Stomach (tissue), 9 donors: ENCODE results near the gene CCHCR1. TPM values are rescaled to one million over a fixed set of nuclear protein-coding genes. Genes with fewer than 3 reads are reported as not detected.

Source experiments
- DNase-seq, 2 donors: peaks; one replicate each; pipeline versions ENCODE4 v3.0.0 to v3.0.0-alpha.2; 2013 to 2019
- H3K27ac ChIP-seq, 5 donors: fragments of 200-600 bp in 4 of 5; sonication (generic) in 4 of 5; one replicate each; pipeline ENCODE4 v1.5.1; 2013 to 2019; ENCODE audit warnings: mild to moderate bottlenecking in 1 of 5, moderate library complexity in 1 of 5
- H3K27me3 ChIP-seq, 3 donors: fragments of 200-600 bp; sonication (generic); one replicate each; pipeline ENCODE4 v1.5.1; 2017 to 2019; ENCODE audit warnings: mixed run types in 1 of 3
- H3K36me3 ChIP-seq, 4 donors: fragments of 200-600 bp; sonication (generic); 1 replicate in 3 of 4; 2 replicates in 1 of 4; pipeline ENCODE4 v1.5.1; 2016 to 2019
- H3K4me1 ChIP-seq, 4 donors: fragments of 200-600 bp; sonication (generic); one replicate each; pipeline ENCODE4 v1.5.1; 2016 to 2019
- H3K4me3 ChIP-seq, 4 donors: fragments of 200-600 bp; sonication (generic) in 3 of 4; one replicate each; pipeline ENCODE4 v1.5.1; 2016 to 2019; ENCODE audit warnings: mild to moderate bottlenecking in 1 of 4
- H3K9me3 ChIP-seq, 4 donors: fragments of 200-600 bp; sonication (generic); one replicate each; pipeline ENCODE4 v1.5.1; 2016 to 2019
- EP300 ChIP-seq: sonication (generic); formaldehyde crosslinking; IDR thresholded peaks from one replicate; pipeline ENCODE4 v1.6.1; 2017; ENCODE audit warnings: antibody characterized with exemption
- POLR2A ChIP-seq, 4 donors: fragments of 450-650 bp; IDR thresholded peaks; one replicate each; pipeline ENCODE4 v1.6.1; 2016; ENCODE audit warnings: antibody characterized with exemption in 4 of 4, control low read depth in 2 of 4, mild to moderate bottlenecking in 1 of 4, moderate library complexity in 1 of 4
- POLR2AphosphoS5 ChIP-seq, 3 donors: sonication (generic); formaldehyde crosslinking; IDR thresholded peaks; one replicate each; pipeline ENCODE4 v1.6.1; 2016; ENCODE audit warnings: antibody characterized with exemption in 3 of 3
- WGBS, 5 donors: extraction: QIAGEN DNeasy Blood & Tissue Kit in 3 of 5; methylation state at CpG; one replicate each; pipeline versions ENCODE4 v1.1.5 to v1.1.7; 2013 to 2018; 5-methylcytosine and 5-hydroxymethylcytosine counted together
- intact Hi-C: fragments of 100-400 bp; cut with DNase I; formaldehyde crosslinking; loops from one replicate; pipeline ENCODE4 v1.15.1; 2023; ENCODE audit warnings: low total_unique reads
- polyA plus RNA-seq, 3 donors: library from polyadenylated mRNA; stranded (reverse); fragments of 200-250 nt; gene quantifications; one replicate each; pipeline ENCODE4 v1.2.3, GENCODE V29; 2013
- total RNA-seq, 5 donors: library from RNA; depleted of rRNA; stranded (reverse); fragments of >200 nt; gene quantifications; one replicate each; pipeline versions ENCODE4 v1.1.0 to v1.2.3, GENCODE V29; 2014 to 2016
- TF ChIP-seq, protein P1 (sequence below), 7 experiments: fragments of 450-650 bp in 4 of 7; fragments of 200-600 bp in 3 of 7; sonication (generic) in 3 of 7; IDR thresholded peaks; one replicate each; pipeline ENCODE4 v1.5.1; 2016 to 2019; ENCODE audit warnings: antibody characterized with exemption in 7 of 7, control low read depth in 2 of 7, mild to moderate bottlenecking in 1 of 7
- donor health status: healthy with polysubstance abuse.
- donor health status: Bipolar disorder and iron deficiency.
- donor health status: healthy.

The CCHCR1 gene
- total and polyA plus RNA-seq, 8 donors = 9.7 to 201 (median 19.0) TPM

DNA sequence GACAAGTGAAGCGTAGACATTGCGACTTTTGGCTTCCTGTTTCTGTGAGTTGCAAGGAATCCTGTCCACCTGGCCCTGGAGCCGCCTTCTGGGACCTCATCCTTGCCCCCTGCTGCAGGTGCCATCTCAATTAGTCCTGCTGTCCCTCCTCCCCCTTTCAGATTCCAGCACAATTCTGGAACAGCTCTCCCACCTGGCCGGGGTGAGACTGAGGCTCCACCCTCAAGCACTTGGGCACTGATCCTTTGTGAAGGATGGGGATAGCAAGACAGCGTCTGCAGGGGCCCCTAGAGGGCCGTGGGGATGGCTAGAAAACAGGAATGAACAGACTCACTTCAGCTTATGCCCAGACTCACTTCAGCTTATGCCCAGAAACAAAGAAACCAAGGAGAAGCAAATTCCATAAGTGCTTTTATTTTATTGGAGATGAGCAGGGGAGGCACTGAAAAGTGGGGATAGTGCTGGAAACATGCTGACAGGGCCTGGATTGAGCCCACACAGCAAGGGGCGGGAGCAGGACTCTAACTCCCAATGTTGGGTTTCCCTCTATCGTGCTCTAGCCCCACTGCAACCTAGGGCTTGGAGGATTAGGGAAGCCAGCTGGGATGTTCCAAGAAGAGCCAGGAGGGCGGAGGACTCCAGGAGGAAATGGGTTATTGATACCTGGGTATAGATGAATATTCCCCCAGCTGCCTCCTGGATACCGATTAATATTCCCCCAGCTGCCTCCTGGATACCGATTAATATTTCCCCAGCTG, 46.6 kb downstream of the CCHCR1 start:
- 70 to 73% (median 71%) methylated on average over 11 of the region's 11 CpGs for WGBS, 5 donors
- DNase-seq = no peak
- Histone ChIP-seq H3K4me1 (peaks cover 17 to 25% (median 22%) of the 10 kb centered on the region in 4 donors), H3K27ac (no peak overlapping the region), H3K27me3 (peaks cover 0 to 19% (median 0%) of the 10 kb centered on the region in 3 donors), H3K9me3 (no peaks in the 10 kb centered on the region), H3K4me3 (no peak overlapping the region), H3K36me3 (no peaks in the 10 kb centered on the region)
- TF ChIP-seq EP300 (no peak), POLR2A (IDR thresholded peaks at IDR 0.05) (no peak), POLR2AphosphoS5 (IDR thresholded peaks at IDR 0.05) (no peak)
- TF ChIP-seq, protein P1, sequence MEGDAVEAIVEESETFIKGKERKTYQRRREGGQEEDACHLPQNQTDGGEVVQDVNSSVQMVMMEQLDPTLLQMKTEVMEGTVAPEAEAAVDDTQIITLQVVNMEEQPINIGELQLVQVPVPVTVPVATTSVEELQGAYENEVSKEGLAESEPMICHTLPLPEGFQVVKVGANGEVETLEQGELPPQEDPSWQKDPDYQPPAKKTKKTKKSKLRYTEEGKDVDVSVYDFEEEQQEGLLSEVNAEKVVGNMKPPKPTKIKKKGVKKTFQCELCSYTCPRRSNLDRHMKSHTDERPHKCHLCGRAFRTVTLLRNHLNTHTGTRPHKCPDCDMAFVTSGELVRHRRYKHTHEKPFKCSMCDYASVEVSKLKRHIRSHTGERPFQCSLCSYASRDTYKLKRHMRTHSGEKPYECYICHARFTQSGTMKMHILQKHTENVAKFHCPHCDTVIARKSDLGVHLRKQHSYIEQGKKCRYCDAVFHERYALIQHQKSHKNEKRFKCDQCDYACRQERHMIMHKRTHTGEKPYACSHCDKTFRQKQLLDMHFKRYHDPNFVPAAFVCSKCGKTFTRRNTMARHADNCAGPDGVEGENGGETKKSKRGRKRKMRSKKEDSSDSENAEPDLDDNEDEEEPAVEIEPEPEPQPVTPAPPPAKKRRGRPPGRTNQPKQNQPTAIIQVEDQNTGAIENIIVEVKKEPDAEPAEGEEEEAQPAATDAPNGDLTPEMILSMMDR (IDR thresholded peaks at IDR 0.05) = no peak
- intact Hi-C loops = no loop called here

DNA sequence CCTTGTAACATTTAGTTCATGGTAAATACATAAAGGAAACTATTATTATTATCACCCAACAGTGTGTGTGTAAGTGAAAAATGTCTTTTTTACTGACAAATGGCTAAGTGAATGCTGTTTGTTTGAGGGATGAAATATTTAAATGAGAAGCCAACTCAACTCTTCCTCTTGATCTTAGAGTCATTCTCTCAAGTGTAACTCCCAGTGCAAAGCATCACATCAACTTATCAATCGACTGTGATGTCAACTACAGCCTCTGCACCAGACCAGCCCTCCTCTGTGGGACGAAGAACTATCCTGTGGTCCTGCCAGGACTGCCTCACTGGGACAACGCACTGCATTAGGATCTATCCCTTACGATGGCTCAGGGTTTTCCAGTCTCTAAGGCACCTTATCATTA, 50.5 kb downstream of the CCHCR1 start:
- Histone ChIP-seq H3K9me3 (no peaks in the 10 kb centered on the region), H3K27me3 (peaks cover 0 to 22% (median 0%) of the 10 kb centered on the region in 3 donors), H3K4me3 (no peak overlapping the region), H3K27ac (no peak overlapping the region), H3K4me1 (no peaks in the 10 kb centered on the region), H3K36me3 (no peaks in the 10 kb centered on the region)
- 48 to 79% (median 70%) methylated on average over 4 of the region's 4 CpGs for WGBS, 5 donors
- intact Hi-C loops = no loop called here
- TF ChIP-seq POLR2A (IDR thresholded peaks at IDR 0.05) (no peak), POLR2AphosphoS5 (IDR thresholded peaks at IDR 0.05) (no peak), EP300 (no peak)
- TF ChIP-seq, protein P1 (IDR thresholded peaks at IDR 0.05) = no peak
- DNase-seq = no peak

DNA sequence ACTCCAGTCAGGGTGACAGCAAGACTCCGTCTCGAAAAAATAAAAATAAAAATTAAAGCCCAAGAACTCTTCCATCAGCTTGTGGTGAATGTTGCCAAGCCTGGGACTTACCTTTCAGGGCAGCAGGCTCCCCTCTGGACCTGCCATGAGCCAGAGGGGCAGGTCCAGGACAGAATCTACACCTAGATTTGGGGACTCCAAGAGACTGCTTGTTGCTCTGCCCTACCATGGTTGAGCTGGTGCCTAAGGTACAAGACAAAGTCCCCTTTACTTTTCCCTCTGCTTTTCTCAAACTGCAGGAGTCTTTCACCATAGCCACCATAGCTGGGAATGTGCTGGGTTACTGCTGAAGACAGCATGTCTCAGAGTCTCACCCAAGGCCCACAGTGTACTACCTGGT, 54.5 kb downstream of the CCHCR1 start:
- intact Hi-C loops = no loop called here
- no peak overlapping the region for H3K4me3 ChIP-seq
- TF ChIP-seq POLR2A (IDR thresholded peaks at IDR 0.05) = no peak
- no peak for TF ChIP-seq EP300
- no peak for TF ChIP-seq POLR2AphosphoS5 (IDR thresholded peaks at IDR 0.05)
- TF ChIP-seq, protein P1 (IDR thresholded peaks at IDR 0.05) = no peak
- no peaks in the 10 kb centered on the region for H3K9me3 ChIP-seq
- H3K4me1 ChIP-seq = no peaks in the 10 kb centered on the region
- no peak for DNase-seq
- peaks cover 0 to 3% (median 0%) of the 10 kb centered on the region in 3 donors for H3K27me3 ChIP-seq
- 96% methylated on average over 2 of the region's 2 CpGs for WGBS, 5 donors
- H3K27ac ChIP-seq = no peak overlapping the region
- H3K36me3 ChIP-seq = no peaks in the 10 kb centered on the region

DNA sequence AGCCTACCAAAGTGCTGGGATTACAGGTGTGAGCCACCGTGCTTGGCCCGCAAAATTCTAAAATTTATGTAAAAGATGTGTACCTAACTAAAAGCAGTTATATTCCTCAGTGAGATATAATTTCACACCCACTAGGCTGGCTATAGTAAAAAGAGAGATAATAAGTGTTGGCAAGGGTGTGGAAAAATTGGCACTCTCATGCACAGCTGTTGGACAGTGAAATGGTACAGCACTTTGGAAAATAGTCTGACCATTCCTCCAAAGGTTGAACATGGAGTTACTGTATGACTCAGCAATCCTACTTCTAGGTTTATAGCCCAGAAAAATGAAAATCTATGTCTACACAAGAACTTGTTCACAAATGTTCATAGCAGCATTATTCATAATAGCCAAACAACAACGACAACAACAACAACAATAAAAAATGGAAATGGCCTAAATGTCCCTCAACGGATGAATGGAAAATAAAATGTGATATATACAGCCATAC, 59.1 kb downstream of the CCHCR1 start:
- Histone ChIP-seq H3K36me3 (no peaks in the 10 kb centered on the region), H3K4me3 (no peak overlapping the region), H3K9me3 (no peaks in the 10 kb centered on the region), H3K27me3 (no peaks in the 10 kb centered on the region), H3K27ac (no peak overlapping the region), H3K4me1 (peaks cover 6 to 14% (median 8%) of the 10 kb centered on the region in 4 donors)
- no peak for DNase-seq
- intact Hi-C loops = no loop called here
- TF ChIP-seq, protein P1 (IDR thresholded peaks at IDR 0.05) = no peak
- no peak for TF ChIP-seq EP300
- TF ChIP-seq POLR2AphosphoS5 (IDR thresholded peaks at IDR 0.05) = no peak
- no peak for TF ChIP-seq POLR2A (IDR thresholded peaks at IDR 0.05)
- WGBS, 5 donors = 88 to 97% (median 91%) methylated on average over 4 of the region's 4 CpGs
